Pancreas (tissue), 10 donors: ENCODE measurements around the gene DCLRE1A. TPM values are rescaled to one million over a fixed set of nuclear protein-coding genes. Genes with fewer than 3 reads are reported as not detected.

Experiments used
- ATAC-seq, 4 donors: fragments of 200-7000 bp; cut with Tn5 transposase; one replicate each; pipeline versions ENCODE4 v1.8.0 to v1.9.1; 2020; ENCODE audit warnings: mild to moderate bottlenecking in 4 of 4, moderate library complexity in 4 of 4
- DNase-seq, 6 donors: peaks; one replicate each; pipeline ENCODE4 v3.0.0-alpha.2; 2020
- FAIRE-seq: peaks from 2 replicates; lab custom pipeline; 2012; peaks lifted over from hg19 to GRCh38; lab: Jason Lieb, UNC
- H3K27ac ChIP-seq, 4 donors: fragments of 200-600 bp; sonication (generic); 1 replicate in 3 of 4; 2 replicates in 1 of 4; pipeline versions ENCODE4 v1.5.0 to v1.8.0; 2020
- H3K27me3 ChIP-seq, 4 donors: fragments of 200-600 bp; one replicate each; pipeline ENCODE4 v1.8.0; 2021
- H3K36me3 ChIP-seq, 3 donors: fragments of 200-600 bp; sonication (generic) in 1 of 3; one replicate each; pipeline versions ENCODE4 v1.5.0 to v1.8.0; 2020 to 2021
- H3K4me1 ChIP-seq, 3 donors: fragments of 200-600 bp; one replicate each; pipeline ENCODE4 v1.8.0; 2021
- H3K4me3 ChIP-seq, 4 donors: fragments of 200-600 bp; sonication (generic) in 2 of 4; one replicate each; pipeline versions ENCODE4 v1.5.0 to v1.8.0; 2020 to 2021
- H3K9me3 ChIP-seq, 4 donors: fragments of 200-600 bp; one replicate each; pipeline ENCODE4 v1.8.0; 2021
- CTCF ChIP-seq, 4 donors: fragments of 200-600 bp; sonication (generic) in 3 of 4; IDR thresholded peaks; one replicate each; pipeline versions ENCODE4 v1.5.0 to v1.8.0; 2021; ENCODE audit warnings: antibody characterized with exemption in 4 of 4
- WGBS, 2 donors: extraction: QIAGEN DNeasy Blood & Tissue Kit; methylation state at CpG; one replicate each; pipeline ENCODE4 v1.1.7; 2013; 5-methylcytosine and 5-hydroxymethylcytosine counted together
- intact Hi-C, 3 donors: fragments of 100-400 bp; cut with DNase I; formaldehyde crosslinking; loops; one replicate each; pipeline versions ENCODE4 v1.11.1 to v1.14.2; 2022
- polyA plus RNA-seq, 2 donors: library from polyadenylated mRNA; stranded (reverse); fragments of 200-250 nt; gene quantifications; one replicate each; pipeline ENCODE4 v1.2.3, GENCODE V29; 2013
- total RNA-seq, 6 donors: library from RNA; stranded (reverse); fragmentation: NEBNext Ultra II Directional in 4 of 6; extraction: Animal tissue kit (Norgen Biotek cat#: 25700) in 4 of 6; gene quantifications; one replicate each; pipeline versions ENCODE4 v1.2.1 to v1.2.4, GENCODE V29; 2021 to 2023
- donor health status: healthy with polysubstance abuse.
- donor health status: DM: no; HTN: no; CAD: no; lungs with moderate emphysema.
- donor health status: DM: no; HTN: no; CAD: no.
- donor health status: control.
- donor health status: control.
- donor health status: Bipolar disorder and iron deficiency.
- donor health status: DM: yes; HTN: yes; CAD: no.
- donor health status: DM: no; HTN: no; CAD: no.
- donor health status: DM: no; HTN: no; CAD: no.
- donor health status: DM: yes; HTN: yes; CAD: no.

DCLRE1A gene
- 1 to 10 TPM; 3.3 to 5.7 (median 4.7) TPM for total RNA-seq
- polyA plus RNA-seq = 1 to 10 TPM; 2.4 to 4.0 TPM

GRCh38 chr10:113854013-113854760 lies at the start of gene DCLRE1A, which contains the start of gene NHLRC2:
Gene DCLRE1A, minus strand, starts transcription at chr10:113854082. Its CDS starts 900 bp downstream, at chr10:113853182.
Gene NHLRC2, plus strand, starts transcription at chr10:113854661. Its CDS starts 212 bp downstream, at chr10:113854873.
- H3K4me1 ChIP-seq = peaks cover 21 to 57% (median 53%) of the 10 kb centered on the region in 3 donors
- H3K27me3 ChIP-seq = no peaks in the 10 kb centered on the region
- peaks cover 0 to 5% (median 0%) of the 10 kb centered on the region in 3 donors for H3K36me3 ChIP-seq
- no peak for FAIRE-seq
- H3K27ac ChIP-seq = peak within 1 kb of the TSS; percentile 91 to 96 (median 94)
- H3K9me3 ChIP-seq = no peaks in the 10 kb centered on the region
- peak; percentile 79 to 90 (median 86) for ATAC-seq
- intact Hi-C loops = no loop called here
- DNase-seq = peak; percentile 69 to 89 (median 79)
- H3K4me3 ChIP-seq = peak within 1 kb of the TSS; percentile 79 to 97 (median 90)
- 0 to 1% methylated on average over 39 of the region's 39 CpGs for WGBS, 2 donors
- no peak for TF ChIP-seq CTCF (IDR thresholded peaks at IDR 0.05)

GRCh38 chr10:113899952-113900598 lies 46.2 kb upstream of the DCLRE1A start:
- DNase-seq = no peak
- intact Hi-C loops = no loop called here
- TF ChIP-seq CTCF (IDR thresholded peaks at IDR 0.05) = no peak
- H3K9me3 ChIP-seq = no peaks in the 10 kb centered on the region
- no peak for ATAC-seq
- WGBS, 2 donors = 82 to 95% methylated on average over 2 of the region's 2 CpGs
- no peaks in the 10 kb centered on the region for H3K27me3 ChIP-seq
- H3K4me1 ChIP-seq = no peaks in the 10 kb centered on the region
- no peak overlapping the region for H3K27ac ChIP-seq
- H3K4me3 ChIP-seq = no peak overlapping the region
- H3K36me3 ChIP-seq = peaks cover 0 to 29% (median 4%) of the 10 kb centered on the region in 3 donors
- no peak for FAIRE-seq

- DNase-seq = no peak
- Histone ChIP-seq H3K9me3 (no peaks in the 10 kb centered on the region), H3K4me3 (no peak overlapping the region), H3K36me3 (peaks cover 0 to 16% (median 4%) of the 10 kb centered on the region in 3 donors), H3K27me3 (no peaks in the 10 kb centered on the region), H3K4me1 (peaks cover 6 to 11% (median 7%) of the 10 kb centered on the region in 3 donors), H3K27ac (no peak overlapping the region)
- intact Hi-C loops = no loop called here
- ATAC-seq = no peak
- FAIRE-seq = no peak
- 92 to 95% methylated on average over 6 of the region's 6 CpGs for WGBS, 2 donors
- TF ChIP-seq CTCF (IDR thresholded peaks at IDR 0.05) = no peak
Observed at GRCh38 chr10:113897693-113898618, 44.1 kb upstream of the DCLRE1A start.

- Histone ChIP-seq H3K9me3 (no peaks in the 10 kb centered on the region), H3K27me3 (no peaks in the 10 kb centered on the region), H3K36me3 (peaks cover 0 to 8% (median 0%) of the 10 kb centered on the region in 3 donors), H3K4me3 (no peak overlapping the region), H3K4me1 (peaks cover 8 to 14% (median 10%) of the 10 kb centered on the region in 3 donors), H3K27ac (no peak overlapping the region)
- ATAC-seq (no peak), DNase-seq (no peak), FAIRE-seq (no peak)
- intact Hi-C loops = no loop called here
- no peak for TF ChIP-seq CTCF (IDR thresholded peaks at IDR 0.05)
Observed at GRCh38 chr10:113895018-113895417, 41.1 kb upstream of the DCLRE1A start.
